ENCODE data around the gene CLOCK.

- TF ChIP-seq, protein P1, sequence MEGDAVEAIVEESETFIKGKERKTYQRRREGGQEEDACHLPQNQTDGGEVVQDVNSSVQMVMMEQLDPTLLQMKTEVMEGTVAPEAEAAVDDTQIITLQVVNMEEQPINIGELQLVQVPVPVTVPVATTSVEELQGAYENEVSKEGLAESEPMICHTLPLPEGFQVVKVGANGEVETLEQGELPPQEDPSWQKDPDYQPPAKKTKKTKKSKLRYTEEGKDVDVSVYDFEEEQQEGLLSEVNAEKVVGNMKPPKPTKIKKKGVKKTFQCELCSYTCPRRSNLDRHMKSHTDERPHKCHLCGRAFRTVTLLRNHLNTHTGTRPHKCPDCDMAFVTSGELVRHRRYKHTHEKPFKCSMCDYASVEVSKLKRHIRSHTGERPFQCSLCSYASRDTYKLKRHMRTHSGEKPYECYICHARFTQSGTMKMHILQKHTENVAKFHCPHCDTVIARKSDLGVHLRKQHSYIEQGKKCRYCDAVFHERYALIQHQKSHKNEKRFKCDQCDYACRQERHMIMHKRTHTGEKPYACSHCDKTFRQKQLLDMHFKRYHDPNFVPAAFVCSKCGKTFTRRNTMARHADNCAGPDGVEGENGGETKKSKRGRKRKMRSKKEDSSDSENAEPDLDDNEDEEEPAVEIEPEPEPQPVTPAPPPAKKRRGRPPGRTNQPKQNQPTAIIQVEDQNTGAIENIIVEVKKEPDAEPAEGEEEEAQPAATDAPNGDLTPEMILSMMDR (IDR thresholded peaks at IDR 0.05) = no peak
- TF ChIP-seq EP300 (IDR thresholded peaks at IDR 0.05) (no peak), POLR2A (IDR thresholded peaks at IDR 0.05; ENCODE audit: low read depth) (no peak), POLR2AphosphoS5 (IDR thresholded peaks at IDR 0.05) (no peak)
These were observed 141.6 kb downstream of the CLOCK start for GRCh38 chr4:55405073-55405472.

Data from esophagus muscularis mucosa (tissue), 4 donors.